B cell (primary cell): ENCODE measurements around the gene HYI.

Experiments used
- EZH2 ChIP-seq: IDR thresholded peaks from 2 replicates; pipeline ENCODE4 v1.6.1; 2012; ENCODE audit warnings: borderline replicate concordance, low read depth, mild to moderate bottlenecking, moderate library complexity, low read length; ENCODE audit not compliant: insufficient read depth, poor library complexity, severe bottlenecking
- TF ChIP-seq, protein P1 (sequence below): fragments of 200-600 bp; IDR thresholded peaks from one replicate; pipeline ENCODE4 v1.8.0; 2022; ENCODE audit warnings: antibody characterized with exemption, mild to moderate bottlenecking

DNA sequence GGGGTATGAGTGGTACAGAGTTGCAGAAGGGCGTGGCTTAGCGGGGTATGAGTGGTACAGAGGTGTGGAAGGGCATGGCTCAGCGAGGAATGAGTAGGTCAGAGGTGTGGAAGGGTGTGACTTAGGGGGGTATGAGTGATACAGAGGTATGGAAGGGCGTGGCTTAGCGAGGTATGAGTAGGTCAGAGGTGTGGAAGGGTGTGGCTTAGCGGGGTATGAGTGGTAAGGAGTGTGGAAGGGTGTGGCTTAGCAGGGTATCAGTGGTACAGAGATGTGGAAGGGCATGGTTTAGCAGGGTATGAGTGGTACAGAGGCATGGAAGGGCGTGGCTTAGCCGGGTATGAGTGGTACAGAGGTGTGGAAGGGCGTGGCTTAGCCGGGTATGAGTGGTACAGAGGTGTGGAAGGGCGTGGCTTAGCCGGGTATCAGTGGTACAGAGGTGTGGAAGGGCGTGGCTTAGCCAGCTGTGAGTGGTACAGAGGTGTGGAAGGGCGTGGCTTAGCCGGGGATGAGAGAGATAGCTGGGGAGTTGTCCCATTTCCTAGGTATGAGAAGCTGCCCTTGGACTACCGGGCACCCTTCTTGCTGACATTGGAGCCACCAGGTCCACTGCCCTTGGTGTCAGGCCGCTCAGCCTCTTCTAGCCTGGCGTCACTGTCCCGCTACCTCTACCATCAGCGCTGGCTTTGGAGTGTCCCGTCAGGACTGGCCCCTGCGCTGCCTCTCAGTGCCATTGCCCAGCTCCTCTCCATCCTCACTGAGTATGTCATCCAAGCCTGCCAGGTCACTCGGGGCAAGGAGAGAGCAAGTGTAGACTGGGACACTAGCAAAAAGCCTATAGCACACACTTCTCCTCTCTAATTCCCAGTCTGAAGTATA, 29.8 kb downstream of the HYI start:
- no peak for TF ChIP-seq EZH2
- TF ChIP-seq, protein P1, sequence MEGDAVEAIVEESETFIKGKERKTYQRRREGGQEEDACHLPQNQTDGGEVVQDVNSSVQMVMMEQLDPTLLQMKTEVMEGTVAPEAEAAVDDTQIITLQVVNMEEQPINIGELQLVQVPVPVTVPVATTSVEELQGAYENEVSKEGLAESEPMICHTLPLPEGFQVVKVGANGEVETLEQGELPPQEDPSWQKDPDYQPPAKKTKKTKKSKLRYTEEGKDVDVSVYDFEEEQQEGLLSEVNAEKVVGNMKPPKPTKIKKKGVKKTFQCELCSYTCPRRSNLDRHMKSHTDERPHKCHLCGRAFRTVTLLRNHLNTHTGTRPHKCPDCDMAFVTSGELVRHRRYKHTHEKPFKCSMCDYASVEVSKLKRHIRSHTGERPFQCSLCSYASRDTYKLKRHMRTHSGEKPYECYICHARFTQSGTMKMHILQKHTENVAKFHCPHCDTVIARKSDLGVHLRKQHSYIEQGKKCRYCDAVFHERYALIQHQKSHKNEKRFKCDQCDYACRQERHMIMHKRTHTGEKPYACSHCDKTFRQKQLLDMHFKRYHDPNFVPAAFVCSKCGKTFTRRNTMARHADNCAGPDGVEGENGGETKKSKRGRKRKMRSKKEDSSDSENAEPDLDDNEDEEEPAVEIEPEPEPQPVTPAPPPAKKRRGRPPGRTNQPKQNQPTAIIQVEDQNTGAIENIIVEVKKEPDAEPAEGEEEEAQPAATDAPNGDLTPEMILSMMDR: no peak
